ENCODE results near the gene FILIP1.

FILIP1 gene

GRCh38 chr6:75246386-75246785 is 247.2 kb downstream of the FILIP1 start:
- DNase-seq: no peak

DNA sequence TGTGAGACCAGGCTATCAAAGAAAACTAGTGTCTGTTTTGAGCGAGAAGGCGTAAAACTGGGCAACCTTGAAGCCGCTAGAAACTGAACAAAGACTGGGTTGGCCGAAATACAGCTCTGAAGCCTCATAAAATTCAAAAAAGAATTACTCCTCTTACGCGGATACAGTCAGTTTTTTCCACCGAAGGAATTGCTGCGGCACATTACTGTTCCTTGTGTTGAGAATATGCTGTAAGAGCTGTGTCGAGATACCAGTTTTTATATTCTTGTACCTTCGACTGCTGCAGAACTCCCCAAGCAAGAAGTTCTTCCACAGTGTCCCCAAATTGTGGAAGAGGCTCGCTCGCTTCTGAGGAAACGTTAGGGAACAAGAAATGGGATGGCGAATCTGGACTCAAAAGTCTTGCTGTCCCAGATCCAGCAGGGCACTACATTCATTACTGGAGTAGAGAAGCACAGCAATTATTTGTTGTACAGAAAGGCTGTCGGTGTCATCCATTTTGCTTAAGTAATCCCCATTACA is 249.5 kb downstream of the FILIP1 start:
- DNase-seq: no peak

DNA sequence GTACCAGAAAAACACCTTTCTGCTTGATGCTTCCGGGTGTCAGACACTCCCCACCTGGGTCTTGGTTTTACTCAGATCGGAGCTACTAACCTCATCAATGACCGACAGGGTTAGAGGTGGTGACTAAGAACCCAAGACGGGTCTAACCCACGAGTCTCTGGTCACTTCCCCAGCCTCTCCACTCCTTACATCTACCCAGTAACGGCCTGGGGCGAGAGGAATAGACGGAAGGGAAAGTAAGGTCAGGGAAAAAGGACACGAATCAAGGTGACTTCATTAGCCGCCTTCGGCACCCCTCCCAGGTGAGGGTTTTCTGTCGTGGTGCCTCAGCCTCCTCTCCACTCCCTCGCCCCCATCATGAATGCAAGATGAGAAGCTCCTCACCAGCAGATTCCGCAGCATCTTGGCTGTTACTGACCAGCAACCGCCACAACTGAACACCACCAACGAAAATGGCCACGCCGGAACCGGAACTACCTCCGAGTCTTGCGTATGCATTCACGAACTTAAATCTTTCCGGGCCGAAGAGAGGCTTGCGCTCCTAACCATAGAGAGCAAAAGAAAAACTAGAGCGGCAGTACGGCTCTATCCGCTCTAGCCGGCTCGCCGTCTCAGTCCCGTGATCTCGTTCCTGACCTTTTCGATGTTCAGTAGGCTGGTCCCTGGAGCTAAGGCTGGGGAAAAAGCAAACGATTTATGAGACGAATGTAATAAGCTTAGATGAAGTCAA is 250.1 kb downstream of the FILIP1 start, which contains the start of gene COX7A2:
Gene COX7A2, minus strand, starts transcription at position 469 of the 730 bp plus-strand sequence. Its CDS starts 67 bp downstream, at position 402.
- peak; percentile 90 for DNase-seq
